ENCODE results near the gene PIP5K1B.

PIP5K1B gene

GRCh38 chr9:68777070-68777763 lies 72.2 kb downstream of the PIP5K1B start:
- no peak for DNase-seq

- DNase-seq = no peak
Measured at GRCh38 chr9:68778635-68779034, 73.6 kb downstream of the PIP5K1B start.

- peak; percentile 97 to 99 (median 99) for DNase-seq
Measured at GRCh38 chr9:68779558-68780379, 74.7 kb downstream of the PIP5K1B start.

- DNase-seq = peak in 1 of 3 donors; percentile 56
Measured at GRCh38 chr9:68780380-68780712, 75.3 kb downstream of the PIP5K1B start.

GRCh38 chr9:68780720-68781119 lies 75.7 kb downstream of the PIP5K1B start:
- DNase-seq = peak in 2 of 3 donors; percentile 5 to 22

GRCh38 chr9:68781928-68782327 lies 76.9 kb downstream of the PIP5K1B start:
- no peak for DNase-seq

- no peak for DNase-seq
Measured at GRCh38 chr9:68782546-68782945, 77.5 kb downstream of the PIP5K1B start.

GRCh38 chr9:68785965-68786364 lies 80.9 kb downstream of the PIP5K1B start:
- DNase-seq = no peak

- DNase-seq = no peak
Measured at GRCh38 chr9:68791169-68791568, 86.1 kb downstream of the PIP5K1B start.

GRCh38 chr9:68793605-68794343 lies 88.7 kb downstream of the PIP5K1B start:
- DNase-seq = no peak

- no peak for DNase-seq
Measured at GRCh38 chr9:68794898-68795297, 89.9 kb downstream of the PIP5K1B start.

- no peak for DNase-seq
Measured at GRCh38 chr9:68795411-68795810, 90.4 kb downstream of the PIP5K1B start.

GRCh38 chr9:68797116-68797515 lies 92.1 kb downstream of the PIP5K1B start:
- DNase-seq = no peak

GRCh38 chr9:68798423-68798822 lies 93.4 kb downstream of the PIP5K1B start:
- DNase-seq = no peak

GRCh38 chr9:68800836-68801235 lies 95.8 kb downstream of the PIP5K1B start:
- no peak for DNase-seq

GRCh38 chr9:68802525-68803015 lies 97.5 kb downstream of the PIP5K1B start:
- peak in 1 of 3 donors; percentile 7 for DNase-seq

GRCh38 chr9:68804911-68805889 lies 100.2 kb downstream of the PIP5K1B start:
- DNase-seq = no peak

GRCh38 chr9:68805890-68806517 lies 101.0 kb downstream of the PIP5K1B start:
- no peak for DNase-seq

- no peak for DNase-seq
Measured at GRCh38 chr9:68808338-68808890, 103.4 kb downstream of the PIP5K1B start.

GRCh38 chr9:68817079-68817875 lies 112.2 kb downstream of the PIP5K1B start:
- DNase-seq = no peak

Data from suppressor macrophage treated with lipopolysaccharide for 1 hour (primary cell).